Measurements from ENCODE around the gene IFI6. TPM values are rescaled to one million over a fixed set of nuclear protein-coding genes. Genes with fewer than 3 reads are reported as not detected.

The IFI6 gene
- total RNA-seq, 3 donors from 2014 or later: 18.7 to 50.6 (median 47.4) TPM

- H3K4me1 ChIP-seq: no peaks in the 10 kb centered on the region
- H3K27ac ChIP-seq: peak overlapping the region; percentile 46 to 54
- no peak overlapping the region for H3K4me3 ChIP-seq
These were observed 9.1 kb downstream of the IFI6 start for GRCh38 chr1:27662707-27663393.

GRCh38 chr1:27662261-27662660, 9.7 kb downstream of the IFI6 start:
- intact Hi-C loops (cut with DNase I; ENCODE audit: low total_unique reads): loop anchor here (10.0 kb wide), 1 partner anchor 267 kb away; the partner anchor contains the start of gene GPR3
- Histone ChIP-seq H3K9me3 (no peaks in the 10 kb centered on the region), H3K4me3 (no peak overlapping the region), H3K27me3 (no peaks in the 10 kb centered on the region), H3K27ac (peak overlapping the region; percentile 46 to 54), H3K36me3 (no peaks in the 10 kb centered on the region), H3K4me1 (no peaks in the 10 kb centered on the region)
- TF ChIP-seq POLR2AphosphoS5 (IDR thresholded peaks at IDR 0.05) (no peak), CTCF (IDR thresholded peaks at IDR 0.05) (no peak), POLR2A (IDR thresholded peaks at IDR 0.05) (no peak)
- DNase-seq (ENCODE audit: low spot score in 2 of 2): no peak

More at GRCh38 chr1:27662707-27663393, 9.1 kb downstream of the IFI6 start:
- Histone ChIP-seq H3K36me3 (no peaks in the 10 kb centered on the region), H3K9me3 (no peaks in the 10 kb centered on the region), H3K27me3 (no peaks in the 10 kb centered on the region)
- DNase-seq (ENCODE audit: low spot score in 2 of 2): peak; percentile 77 to 85
- intact Hi-C loops (cut with DNase I; ENCODE audit: low total_unique reads): loop anchor here (10.0 kb wide), 1 partner anchor 268 kb away; the partner anchor contains the start of gene GPR3
- TF ChIP-seq POLR2AphosphoS5 (IDR thresholded peaks at IDR 0.05): peak in 1 of 3 donors; percentile 45
- TF ChIP-seq POLR2A (IDR thresholded peaks at IDR 0.05): no peak
- peak; percentile 94 to 96 (median 94) for TF ChIP-seq CTCF (IDR thresholded peaks at IDR 0.05)

- no peak overlapping the region for H3K27ac ChIP-seq
- H3K36me3 ChIP-seq: no peaks in the 10 kb centered on the region
- TF ChIP-seq POLR2AphosphoS5 (IDR thresholded peaks at IDR 0.05): no peak
- no peak for TF ChIP-seq CTCF (IDR thresholded peaks at IDR 0.05)
- no peak for TF ChIP-seq POLR2A (IDR thresholded peaks at IDR 0.05)
- no peak for DNase-seq (ENCODE audit: low spot score in 2 of 2)
- intact Hi-C loops (cut with DNase I; ENCODE audit: low total_unique reads): loop anchor here (2.0 to 10.0 kb wide), 2 partner anchors 53 to 267 kb away; partner anchors contain the start of gene GPR3
- no peaks in the 10 kb centered on the region for H3K9me3 ChIP-seq
- no peaks in the 10 kb centered on the region for H3K27me3 ChIP-seq
- no peak overlapping the region for H3K4me3 ChIP-seq
- no peaks in the 10 kb centered on the region for H3K4me1 ChIP-seq
These were observed 10.4 kb downstream of the IFI6 start for GRCh38 chr1:27661412-27662075.

- TF ChIP-seq CTCF (IDR thresholded peaks at IDR 0.05) (peak in 1 of 3 donors; percentile 15), POLR2A (IDR thresholded peaks at IDR 0.05) (no peak)
- Histone ChIP-seq H3K27ac (peak overlapping the region; percentile 97), H3K9me3 (no peaks in the 10 kb centered on the region), H3K4me1 (peaks cover 4 to 5% of the 10 kb centered on the region in 2 donors), H3K4me3 (peak overlapping the region; percentile 56 to 89 (median 82)), H3K36me3 (no peaks in the 10 kb centered on the region), H3K27me3 (no peaks in the 10 kb centered on the region)
- DNase-seq (ENCODE audit: low spot score in 2 of 2): no peak
- intact Hi-C loops (cut with DNase I; ENCODE audit: low total_unique reads): loop anchor here (2.0 to 10.0 kb wide), 2 partner anchors 52 to 266 kb away; partner anchors contain the start of gene GPR3
These were observed 11.6 kb downstream of the IFI6 start for GRCh38 chr1:27660300-27660835.
